HepG2 (cell line): Measurements from ENCODE around the gene METRNL. TPM values are rescaled to one million over a fixed set of nuclear protein-coding genes. Genes with fewer than 3 reads are reported as not detected.

Source experiments
- ATAC-seq: fragments of 200-7000 bp; cut with Tn5 transposase; 3 replicates; pipeline ENCODE4 v1.9.1; 2020; ENCODE audit warnings: mild to moderate bottlenecking, moderate library complexity
- BruUV-seq: library from RNA; stranded (reverse); fragments of 400-500 nt; replicated peaks from 2 replicates; lab custom pipeline; 2021; lab: Mats Ljungman, UMichigan
- CTCF ChIA-PET: fragments of 300-600 bp; formaldehyde crosslinking; extraction: SDS; loops from one replicate; lab custom pipeline; 2021; ENCODE audit warnings: low total read pairs, inconsistent platforms, low intra/inter-chr PET ratio; lab: Yijun Ruan, JAX
- POLR2A ChIA-PET: fragments of 350-600 bp; sonication (Branson Sonifier 250); formaldehyde crosslinking; loops from one replicate; lab custom pipeline; 2020; ENCODE audit warnings: antibody characterized with exemption, inconsistent platforms; lab: Yijun Ruan, JAX
- DNase-seq: peaks from one replicate; pipeline ENCODE4 v3.0.0-alpha.2; 2015; ENCODE audit warnings: low spot score
- FAIRE-seq: peaks from 3 replicates; lab custom pipeline; 2011; peaks lifted over from hg19 to GRCh38; lab: Jason Lieb, UNC
- H2AFZ ChIP-seq: one replicate; pipeline ENCODE4 v1.6.1; 2011; ENCODE audit warnings: low read length, inconsistent platforms
- H3K27ac ChIP-seq: fragments of 300-600 bp; 3 replicates; pipeline ENCODE4 v1.8.0; 2011; ENCODE audit warnings: mixed run types, mild to moderate bottlenecking, mixed read lengths, low read length, inconsistent platforms; ENCODE audit not compliant: insufficient read depth; ENCODE audit errors: extremely low read length
- H3K27me3 ChIP-seq, 2 experiments: fragments of 200-600 bp in 1 of 2; 2 replicates in 1 of 2; 3 replicates in 1 of 2; pipeline versions ENCODE4 v1.6.0 to v1.8.0; 2011; ENCODE audit warnings: low read length in 2 of 2, mild to moderate bottlenecking in 2 of 2, moderate library complexity in 2 of 2, inconsistent platforms in 1 of 2; ENCODE audit not compliant: insufficient read depth in 2 of 2, control insufficient read depth in 1 of 2
- H3K36me3 ChIP-seq, 2 experiments: fragments of 200-600 bp in 1 of 2; replicated peaks in 1 of 2; 2 replicates in 1 of 2; 3 replicates in 1 of 2; pipeline versions ENCODE4 v1.5.1 to v1.8.0; 2011; ENCODE audit warnings: low read length in 2 of 2, inconsistent platforms in 1 of 2; ENCODE audit not compliant: insufficient read depth in 2 of 2, control insufficient read depth in 1 of 2
- H3K4me1 ChIP-seq: 2 replicates; pipeline ENCODE4 v1.5.1; 2012; ENCODE audit warnings: low read length, inconsistent platforms; ENCODE audit not compliant: insufficient read depth
- H3K4me2 ChIP-seq: 2 replicates; pipeline ENCODE4 v1.6.0; 2011; ENCODE audit warnings: low read depth, low read length, inconsistent platforms
- H3K4me3 ChIP-seq, 3 experiments: fragments of 200-600 bp in 1 of 3; sonication (generic), shearing (Covaris generic) in 1 of 3; replicated peaks in 1 of 3; 2 replicates each; pipeline ENCODE4 v1.5.1; 2011 to 2016; ENCODE audit warnings: low read length in 3 of 3, inconsistent platforms in 2 of 3, low read depth in 2 of 3, mild to moderate bottlenecking in 2 of 3, control low read depth in 1 of 3, mixed read lengths in 1 of 3; ENCODE audit not compliant: insufficient read depth in 1 of 3
- H3K79me2 ChIP-seq: one replicate; pipeline ENCODE4 v1.6.1; 2011; ENCODE audit warnings: low read length, inconsistent platforms; ENCODE audit not compliant: insufficient read depth
- H3K9ac ChIP-seq: 2 replicates; pipeline ENCODE4 v1.6.0; 2011; ENCODE audit warnings: mild to moderate bottlenecking, low read depth, low read length, inconsistent platforms; ENCODE audit not compliant: insufficient read depth
- H3K9me3 ChIP-seq: 2 replicates; pipeline ENCODE4 v1.5.1; 2012; ENCODE audit warnings: mild to moderate bottlenecking, low read length
- H4K20me1 ChIP-seq: 2 replicates; pipeline ENCODE4 v1.6.0; 2011; ENCODE audit warnings: inconsistent platforms, mild to moderate bottlenecking, low read length, moderate library complexity; ENCODE audit not compliant: insufficient read depth
- MIXL1 ChIP-seq: IDR thresholded peaks from 2 replicates; pipeline ENCODE4 v1.6.1; 2016
- NFE2L1 ChIP-seq: sonication (generic); formaldehyde crosslinking; IDR thresholded peaks from 2 replicates; pipeline ENCODE4 v1.4.0; 2020; ENCODE audit warnings: missing genetic modification reagents, mild to moderate bottlenecking, borderline replicate concordance
- PHB2 ChIP-seq: fragments of 450-650 bp; IDR thresholded peaks from 2 replicates; pipeline ENCODE4 v1.6.1; 2018; ENCODE audit not compliant: partially characterized antibody
- RCOR2 ChIP-seq: IDR thresholded peaks from 2 replicates; pipeline ENCODE4 v1.6.1; 2016; ENCODE audit warnings: missing biosample characterization, missing genetic modification reagents
- REL ChIP-seq: sonication (generic); formaldehyde crosslinking; conservative IDR thresholded peaks from 2 replicates; pipeline ENCODE4 v1.8.0; 2022; ENCODE audit warnings: mild to moderate bottlenecking, missing genetic modification reagents, moderate library complexity
- SRF ChIP-seq: IDR thresholded peaks from 2 replicates; pipeline ENCODE4 v1.6.1; 2011; ENCODE audit warnings: mild to moderate bottlenecking, low read depth, low read length, moderate library complexity
- ZNF557 ChIP-seq: sonication (generic); formaldehyde crosslinking; IDR thresholded peaks from 2 replicates; pipeline ENCODE4 v1.4.0; 2020; ENCODE audit warnings: missing genetic modification reagents
- ZNF670 ChIP-seq: sonication (generic); formaldehyde crosslinking; IDR thresholded peaks from 2 replicates; pipeline ENCODE4 v1.8.0; 2022; ENCODE audit warnings: mild to moderate bottlenecking, missing genetic modification reagents, borderline replicate concordance
- WGBS: methylation state at CpG from one replicate; pipeline ENCODE4 v1.1.6; 2017; ENCODE audit warnings: low lambda C conversion rate; 5-methylcytosine and 5-hydroxymethylcytosine counted together
- in situ Hi-C: cut with HindIII; loops from 2 replicates; pipeline ENCODE4 v1.10.0; 2017; ENCODE audit warnings: low pct_unique_long_range_greater_than_20kb; ENCODE audit not compliant: extremely low pct_ligation_motif_present
- intact Hi-C: fragments of 100-400 bp; cut with micrococcal nuclease; formaldehyde crosslinking; loops from one replicate; pipeline ENCODE4 v1.10.0; 2022; ENCODE audit not compliant: unreplicated experiment
- polyA plus RNA-seq, 8 experiments: library from polyadenylated mRNA; depleted of rRNA in 3 of 8; stranded (reverse) in 7 of 8; unstranded in 1 of 8; fragments of >200 nt; fragmentation: Illumina TruSeq in 4 of 8; extraction: Trizol in 4 of 8; gene quantifications; 2 replicates each; pipeline versions ENCODE4 v1.2.1 to v1.2.3, GENCODE V29; 2011 to 2016; ENCODE audit warnings: low read depth in 4 of 8, missing spikeins in 1 of 8, mixed read lengths in 1 of 8; ENCODE audit not compliant: insufficient read depth in 1 of 8
- total RNA-seq, 5 experiments: library from RNA; depleted of rRNA; stranded (reverse); fragments of >200 nt; fragmentation: Illumina TruSeq; extraction: Trizol; gene quantifications; 2 replicates each; pipeline ENCODE4 v1.2.3, GENCODE V29; 2016; ENCODE audit warnings: low read depth in 1 of 5
- TF ChIP-seq, protein P1 (sequence below): sonication (generic); formaldehyde crosslinking; IDR thresholded peaks from 2 replicates; pipeline ENCODE4 v1.4.0; 2020; ENCODE audit warnings: missing genetic modification reagents, mild to moderate bottlenecking, borderline replicate concordance
- TF ChIP-seq, protein P2 (sequence below): sonication (generic); formaldehyde crosslinking; IDR thresholded peaks from 2 replicates; pipeline ENCODE4 v1.4.0; 2020; ENCODE audit warnings: missing genetic modification reagents, borderline replicate concordance

METRNL gene
- total and polyA plus RNA-seq, 2 of the 13 experiments (the other 11 are each of a cell fraction or from before 2014, with no cell fraction given), result 0.66 to 0.84 TPM

DNA sequence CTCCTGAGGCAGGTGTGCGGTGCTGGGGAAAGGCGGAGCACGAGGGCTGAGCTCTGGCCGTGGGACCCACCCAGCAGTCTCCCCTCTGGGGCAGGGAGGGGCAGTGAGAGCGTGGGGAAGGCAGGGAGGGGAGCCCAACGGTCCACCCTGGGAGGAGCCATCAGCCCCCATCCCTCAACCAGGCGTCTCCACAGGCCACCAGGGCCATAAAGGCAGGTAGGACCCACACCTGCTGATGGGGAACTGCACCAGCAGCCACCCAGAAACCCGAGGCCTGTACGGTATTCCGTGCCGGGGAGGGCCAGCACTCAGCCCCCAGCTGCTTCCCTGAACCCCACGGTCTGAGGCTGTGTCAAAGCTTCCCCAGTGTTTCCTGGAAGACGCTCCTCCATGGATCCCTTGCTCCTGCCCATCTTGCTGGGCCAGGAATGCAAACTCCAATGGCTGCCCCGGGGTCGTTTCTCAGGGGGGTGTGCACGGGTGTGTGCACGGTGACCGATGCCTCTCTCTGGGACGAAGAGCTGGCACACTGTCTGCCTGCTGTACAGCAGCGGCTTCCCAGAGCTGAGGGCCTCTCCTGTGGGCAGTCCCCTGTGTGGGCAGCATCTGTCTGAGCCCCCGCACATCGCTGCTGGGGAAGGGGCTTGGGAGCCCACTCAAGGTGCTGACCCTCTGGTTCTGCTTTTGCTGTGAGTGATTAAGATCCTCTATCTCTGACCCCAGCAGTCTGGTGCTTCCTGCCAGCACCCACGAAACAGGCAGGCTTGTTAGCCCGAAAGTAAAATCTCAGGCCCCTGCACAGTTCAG, 17.2 kb upstream of the METRNL start (continued):
- no peak for TF ChIP-seq NFE2L1 (CRISPR knock-in tag)
- no peak for TF ChIP-seq ZNF670 (CRISPR knock-in tag)
- no peak for TF ChIP-seq REL (CRISPR knock-in tag)
- no peak for TF ChIP-seq PHB2
- no peak for TF ChIP-seq SRF
- TF ChIP-seq, protein P1, sequence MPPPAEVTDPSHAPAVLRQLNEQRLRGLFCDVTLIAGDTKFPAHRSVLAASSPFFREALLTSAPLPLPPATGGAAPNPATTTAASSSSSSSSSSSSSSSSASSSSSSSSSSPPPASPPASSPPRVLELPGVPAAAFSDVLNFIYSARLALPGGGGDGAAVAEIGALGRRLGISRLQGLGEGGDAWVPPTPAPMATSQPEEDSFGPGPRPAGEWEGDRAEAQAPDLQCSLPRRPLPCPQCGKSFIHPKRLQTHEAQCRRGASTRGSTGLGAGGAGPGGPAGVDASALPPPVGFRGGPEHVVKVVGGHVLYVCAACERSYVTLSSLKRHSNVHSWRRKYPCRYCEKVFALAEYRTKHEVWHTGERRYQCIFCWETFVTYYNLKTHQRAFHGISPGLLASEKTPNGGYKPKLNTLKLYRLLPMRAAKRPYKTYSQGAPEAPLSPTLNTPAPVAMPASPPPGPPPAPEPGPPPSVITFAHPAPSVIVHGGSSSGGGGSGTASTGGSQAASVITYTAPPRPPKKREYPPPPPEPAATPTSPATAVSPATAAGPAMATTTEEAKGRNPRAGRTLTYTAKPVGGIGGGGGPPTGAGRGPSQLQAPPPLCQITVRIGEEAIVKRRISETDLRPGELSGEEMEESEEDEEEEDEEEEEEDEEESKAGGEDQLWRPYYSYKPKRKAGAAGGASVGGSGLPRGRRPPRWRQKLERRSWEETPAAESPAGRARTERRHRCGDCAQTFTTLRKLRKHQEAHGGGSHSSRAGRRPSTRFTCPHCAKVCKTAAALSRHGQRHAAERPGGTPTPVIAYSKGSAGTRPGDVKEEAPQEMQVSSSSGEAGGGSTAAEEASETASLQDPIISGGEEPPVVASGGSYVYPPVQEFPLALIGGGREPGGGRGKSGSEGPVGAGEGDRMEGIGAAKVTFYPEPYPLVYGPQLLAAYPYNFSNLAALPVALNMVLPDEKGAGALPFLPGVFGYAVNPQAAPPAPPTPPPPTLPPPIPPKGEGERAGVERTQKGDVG (CRISPR knock-in tag), result no peak
- TF ChIP-seq ZNF557 (CRISPR knock-in tag), result no peak

DNA sequence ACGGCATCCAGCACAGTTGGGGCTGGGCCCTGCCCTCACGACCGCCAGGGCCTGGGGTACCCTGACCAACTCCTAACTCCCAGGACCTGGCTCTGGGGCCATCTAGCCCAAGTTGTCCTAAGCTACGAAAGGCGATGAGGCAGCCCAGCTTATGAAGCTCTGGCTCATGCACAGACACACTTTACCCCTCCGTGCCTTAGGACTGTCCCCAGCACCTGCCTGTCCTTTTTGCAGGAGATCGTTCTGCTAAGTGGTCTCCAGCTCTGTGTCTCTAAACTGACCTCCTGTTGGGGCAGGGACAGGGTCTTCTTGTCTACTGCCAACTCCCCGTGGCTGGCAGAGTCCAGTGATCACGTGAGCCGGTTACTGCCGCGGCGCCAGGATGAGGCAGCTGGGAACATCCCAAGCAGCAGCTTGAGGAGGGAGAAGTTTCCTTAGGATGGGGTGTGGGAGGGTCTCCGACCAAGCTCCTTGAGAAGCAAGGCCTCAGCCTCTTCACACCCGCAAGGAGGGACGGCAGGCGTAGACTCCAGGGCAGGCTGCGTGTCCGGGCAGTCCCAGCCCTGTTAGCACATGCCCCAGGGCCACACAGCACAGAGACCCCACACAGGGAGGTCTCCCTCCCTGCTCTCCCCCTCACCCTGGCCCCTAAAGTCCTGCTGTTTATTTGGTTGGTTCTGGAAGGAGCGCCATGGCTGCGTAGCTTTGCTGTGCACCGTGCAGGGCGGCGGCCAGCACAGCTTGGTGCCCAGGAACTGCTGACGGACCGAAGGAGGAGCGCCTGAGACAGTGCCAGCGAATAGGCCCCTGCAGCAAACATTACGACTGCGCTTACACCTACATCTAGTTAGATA, 16.4 kb upstream of the METRNL start:
- Histone ChIP-seq H3K4me1 (no peaks in the 10 kb centered on the region), H4K20me1 (no peaks in the 10 kb centered on the region; the same call in 1 of the 2 replicates), H3K79me2 (no peaks in the 10 kb centered on the region), H3K4me2 (no peak overlapping the region), H3K9ac (no peak overlapping the region), H3K27me3 (peaks cover 16 to 89% of the 10 kb centered on the region in 2 experiments), H3K9me3 (no peaks in the 10 kb centered on the region), H3K4me3 (no peak overlapping the region), H2AFZ (no peak overlapping the region), H3K27ac (no peak overlapping the region), H3K36me3 (no peaks in the 10 kb centered on the region)
- intact Hi-C loops, result no loop called here
- no peak for TF ChIP-seq MIXL1 (CRISPR knock-in tag)
- TF ChIP-seq, protein P2, sequence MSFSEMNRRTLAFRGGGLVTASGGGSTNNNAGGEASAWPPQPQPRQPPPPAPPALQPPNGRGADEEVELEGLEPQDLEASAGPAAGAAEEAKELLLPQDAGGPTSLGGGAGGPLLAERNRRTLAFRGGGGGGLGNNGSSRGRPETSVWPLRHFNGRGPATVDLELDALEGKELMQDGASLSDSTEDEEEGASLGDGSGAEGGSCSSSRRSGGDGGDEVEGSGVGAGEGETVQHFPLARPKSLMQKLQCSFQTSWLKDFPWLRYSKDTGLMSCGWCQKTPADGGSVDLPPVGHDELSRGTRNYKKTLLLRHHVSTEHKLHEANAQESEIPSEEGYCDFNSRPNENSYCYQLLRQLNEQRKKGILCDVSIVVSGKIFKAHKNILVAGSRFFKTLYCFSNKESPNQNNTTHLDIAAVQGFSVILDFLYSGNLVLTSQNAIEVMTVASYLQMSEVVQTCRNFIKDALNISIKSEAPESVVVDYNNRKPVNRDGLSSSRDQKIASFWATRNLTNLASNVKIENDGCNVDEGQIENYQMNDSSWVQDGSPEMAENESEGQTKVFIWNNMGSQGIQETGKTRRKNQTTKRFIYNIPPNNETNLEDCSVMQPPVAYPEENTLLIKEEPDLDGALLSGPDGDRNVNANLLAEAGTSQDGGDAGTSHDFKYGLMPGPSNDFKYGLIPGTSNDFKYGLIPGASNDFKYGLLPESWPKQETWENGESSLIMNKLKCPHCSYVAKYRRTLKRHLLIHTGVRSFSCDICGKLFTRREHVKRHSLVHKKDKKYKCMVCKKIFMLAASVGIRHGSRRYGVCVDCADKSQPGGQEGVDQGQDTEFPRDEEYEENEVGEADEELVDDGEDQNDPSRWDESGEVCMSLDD (CRISPR knock-in tag), result no peak
- TF ChIP-seq RCOR2 (CRISPR knock-in tag), result no peak
- POLR2A ChIA-PET, result no interaction called here
- 72% methylated on average over 16 of the region's 30 CpGs for WGBS
- ATAC-seq, result no peak
- FAIRE-seq, result no peak
- DNase-seq, result no peak
- CTCF ChIA-PET, result no interaction called here
- BruUV-seq, result no TSS peak
- in situ Hi-C loops, result no loop called here
